ENCODE measurements around the gene CPT1A.
"Not testable (repeated sequence)": the region's sequence is repeated elsewhere in the genome, so short reads cannot be mapped to it uniquely, and the experiment has no call there.

CPT1A gene

DNA sequence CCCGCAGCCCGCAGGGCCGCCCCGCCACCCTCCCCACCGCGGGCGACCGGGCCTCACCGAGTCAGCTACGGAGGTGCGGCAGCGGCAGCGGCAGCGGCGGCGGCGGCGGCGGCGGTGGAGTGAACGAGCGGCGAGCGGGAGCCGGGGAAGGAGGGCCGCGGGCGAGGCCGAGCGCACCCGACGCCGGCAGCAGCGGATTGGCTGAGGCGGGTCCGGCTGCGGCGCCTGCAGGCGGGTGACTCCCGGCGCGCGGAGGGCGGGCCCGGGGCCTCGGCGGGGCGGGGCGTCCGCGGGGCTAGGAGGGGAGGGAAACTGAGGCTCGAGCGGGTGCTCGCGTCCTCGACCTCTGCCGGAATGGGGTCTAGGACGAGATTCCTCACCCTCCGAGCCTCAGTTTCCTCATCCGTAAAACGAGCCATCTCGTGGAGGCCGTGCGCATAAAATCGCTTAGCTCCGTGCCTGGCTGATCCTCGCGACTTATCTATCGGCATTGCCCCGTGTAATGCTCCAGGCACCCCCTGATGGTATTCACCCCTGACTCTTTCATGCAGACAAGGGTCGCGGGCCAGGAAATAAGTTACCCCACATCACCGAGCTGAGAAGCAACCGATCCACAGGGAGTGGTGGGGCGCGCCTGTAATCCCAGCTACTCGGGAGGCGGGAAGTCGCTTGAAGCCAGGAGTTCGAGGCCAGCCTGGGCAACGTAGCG, at the start of gene CPT1A:
Gene CPT1A (minus strand): TSS at position 199 of the 709 bp plus-strand sequence. CDS start 26,442 bp downstream, outside the sequence.
- DNase-seq = peak; percentile 63

DNA sequence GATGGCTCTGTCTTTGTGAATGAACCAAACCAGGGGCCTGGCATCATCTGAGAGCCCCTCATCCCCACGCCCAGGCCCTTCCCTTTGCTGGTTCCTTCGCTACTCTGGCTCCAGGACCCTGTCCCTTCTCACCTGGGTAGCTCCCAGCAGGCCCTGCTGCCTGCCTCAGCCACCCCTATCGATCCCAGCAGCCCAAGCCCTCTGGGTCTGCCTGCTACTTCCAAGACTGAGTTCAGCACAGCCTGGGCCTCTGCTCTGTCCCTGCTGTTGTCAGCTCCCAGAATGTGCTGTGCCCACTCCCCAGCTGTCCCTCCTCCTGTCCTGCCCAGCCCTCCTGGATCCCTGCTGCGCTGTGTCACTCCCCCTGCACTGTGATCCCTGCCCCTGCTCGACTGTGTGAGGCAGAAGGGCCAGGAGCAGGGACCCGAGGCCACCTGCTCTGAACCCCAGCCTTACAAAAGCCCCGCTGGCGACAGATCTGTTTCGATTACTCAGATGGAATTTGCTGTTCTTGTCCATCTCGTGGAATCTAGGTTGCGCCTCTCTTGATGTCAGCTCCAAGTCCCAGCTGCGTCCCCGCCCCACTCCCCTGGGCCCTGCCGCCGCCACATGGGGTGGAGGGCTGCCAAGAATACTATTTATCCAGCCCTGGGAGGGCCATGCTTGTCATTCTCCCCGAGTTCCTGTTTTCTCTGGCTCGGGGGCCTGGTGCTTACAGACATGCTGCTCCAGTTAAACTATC, 48.9 kb upstream of the CPT1A start:
- DNase-seq = no peak

DNA sequence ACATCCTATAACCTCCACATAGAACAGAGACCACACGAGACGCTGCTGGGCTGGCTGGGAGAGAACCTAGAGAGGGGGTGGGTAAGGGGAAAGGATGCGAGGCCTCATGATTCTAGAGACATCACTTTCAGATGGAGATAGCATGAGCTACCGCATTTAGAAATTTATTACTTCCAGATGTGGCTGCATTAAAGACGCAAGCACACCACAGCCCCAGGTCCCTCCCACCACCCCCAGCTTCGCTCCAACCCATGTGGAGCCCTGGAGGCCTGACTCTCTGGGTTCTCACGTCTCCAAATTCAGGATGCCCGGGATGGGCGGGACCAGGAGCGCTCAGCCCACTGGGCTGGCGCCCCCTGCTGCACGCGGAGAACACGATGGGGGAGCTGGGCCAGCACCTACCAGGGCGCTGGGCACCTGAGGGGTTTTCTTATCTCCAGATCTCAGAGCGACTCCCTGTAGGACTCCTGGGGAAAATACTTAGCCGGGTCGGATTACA, 48.3 kb upstream of the CPT1A start:
- DNase-seq = no peak

DNA sequence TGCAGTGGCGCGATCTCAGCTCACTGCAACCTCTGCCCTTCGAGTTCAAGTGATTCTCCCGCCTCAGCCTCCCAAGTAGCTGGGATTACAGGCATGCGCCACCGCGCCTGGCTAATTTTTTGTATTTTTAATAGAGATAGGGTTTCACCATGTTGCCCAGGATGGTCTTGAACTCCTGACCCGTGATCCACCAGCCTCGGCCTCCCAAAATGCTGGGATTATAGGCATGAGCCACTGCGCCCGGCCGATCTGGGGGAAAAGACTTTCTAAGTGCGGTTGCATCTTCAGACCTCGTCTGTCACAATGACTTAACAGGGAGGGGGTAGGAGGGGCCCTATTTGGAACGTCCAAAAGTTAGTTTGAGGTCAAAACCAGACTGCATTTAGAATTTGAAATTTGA, 43.1 kb upstream of the CPT1A start:
- DNase-seq = not testable (repeated sequence)

DNA sequence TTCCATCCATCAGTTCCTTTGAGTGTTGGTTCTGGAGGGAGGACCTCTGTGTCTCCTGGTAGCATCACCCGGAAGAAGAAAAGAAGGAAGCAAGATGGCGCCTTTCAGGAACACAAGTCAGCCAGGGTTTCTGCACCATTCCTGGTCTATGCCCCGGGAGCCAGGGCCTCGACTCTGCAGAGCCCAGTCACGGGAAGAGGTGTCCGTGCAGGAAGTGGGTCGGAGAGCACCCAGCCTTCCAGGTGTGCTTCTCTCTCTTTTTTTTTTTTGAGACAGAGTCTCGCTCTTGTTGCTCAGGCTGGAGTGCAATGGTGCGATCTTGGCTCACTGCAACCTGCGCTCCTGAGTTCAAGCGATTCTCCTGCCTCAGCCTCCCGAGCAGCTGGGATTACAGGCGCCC, 40.7 kb upstream of the CPT1A start:
- DNase-seq = no peak

DNA sequence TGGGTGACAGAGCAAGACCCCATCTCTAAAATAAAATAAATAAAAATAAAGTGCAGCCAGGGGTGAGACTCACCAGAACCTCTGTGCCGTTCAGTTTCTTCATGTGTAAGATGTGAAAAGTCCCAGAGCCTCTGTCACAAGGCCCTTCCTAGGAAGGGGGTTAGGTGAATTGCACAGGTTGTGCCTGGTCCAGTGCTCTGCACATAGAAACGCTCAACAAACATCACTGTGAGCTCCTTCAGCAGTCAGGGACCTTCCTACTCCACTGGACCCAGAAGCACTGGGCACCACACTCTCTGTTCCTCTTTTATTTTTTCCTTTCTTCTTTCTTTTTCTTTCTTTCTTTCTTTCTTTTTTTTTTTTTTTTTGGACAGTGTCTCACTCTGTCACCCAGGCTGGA, 39.6 kb upstream of the CPT1A start:
- DNase-seq = no peak

DNA sequence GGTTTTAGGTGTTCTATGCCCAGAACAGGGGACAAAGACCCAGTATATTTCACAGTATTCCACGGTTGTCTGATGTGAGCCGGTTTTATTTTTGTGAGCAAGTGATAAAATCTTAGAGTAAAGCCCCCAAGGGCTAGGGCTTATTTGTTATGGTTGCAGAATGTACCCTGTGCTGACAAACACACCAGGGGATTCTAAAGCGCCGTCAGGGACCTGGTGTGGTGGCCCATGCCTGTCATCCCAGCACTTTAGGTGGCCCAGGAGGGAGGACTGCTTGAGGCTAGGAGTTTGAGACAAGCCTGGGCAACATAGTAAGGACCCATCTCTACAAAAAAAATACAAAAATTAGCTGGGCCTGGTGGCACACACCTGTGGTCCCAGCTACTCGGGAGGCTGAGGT, 39.1 kb upstream of the CPT1A start:
- no peak for DNase-seq

DNA sequence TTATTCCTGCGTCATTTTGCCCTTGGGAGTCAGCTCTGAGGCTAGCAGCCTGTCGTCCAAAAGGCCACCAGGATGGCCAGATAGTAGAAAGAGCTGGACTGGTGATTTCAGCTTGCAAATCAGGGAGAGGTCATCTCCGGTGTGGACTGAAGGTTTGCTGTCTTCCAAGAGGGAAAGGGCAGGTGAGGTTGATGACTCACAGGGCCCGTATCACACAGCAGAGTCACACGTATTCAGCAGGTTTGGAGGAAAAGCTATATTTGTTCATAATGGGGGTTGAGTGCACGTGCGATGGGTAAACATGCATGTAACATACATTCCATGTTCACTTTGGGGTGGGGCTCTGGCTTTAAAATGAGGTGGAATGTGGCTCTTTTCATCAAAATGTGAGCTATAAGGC, 36.3 kb upstream of the CPT1A start:
- no peak for DNase-seq

DNA sequence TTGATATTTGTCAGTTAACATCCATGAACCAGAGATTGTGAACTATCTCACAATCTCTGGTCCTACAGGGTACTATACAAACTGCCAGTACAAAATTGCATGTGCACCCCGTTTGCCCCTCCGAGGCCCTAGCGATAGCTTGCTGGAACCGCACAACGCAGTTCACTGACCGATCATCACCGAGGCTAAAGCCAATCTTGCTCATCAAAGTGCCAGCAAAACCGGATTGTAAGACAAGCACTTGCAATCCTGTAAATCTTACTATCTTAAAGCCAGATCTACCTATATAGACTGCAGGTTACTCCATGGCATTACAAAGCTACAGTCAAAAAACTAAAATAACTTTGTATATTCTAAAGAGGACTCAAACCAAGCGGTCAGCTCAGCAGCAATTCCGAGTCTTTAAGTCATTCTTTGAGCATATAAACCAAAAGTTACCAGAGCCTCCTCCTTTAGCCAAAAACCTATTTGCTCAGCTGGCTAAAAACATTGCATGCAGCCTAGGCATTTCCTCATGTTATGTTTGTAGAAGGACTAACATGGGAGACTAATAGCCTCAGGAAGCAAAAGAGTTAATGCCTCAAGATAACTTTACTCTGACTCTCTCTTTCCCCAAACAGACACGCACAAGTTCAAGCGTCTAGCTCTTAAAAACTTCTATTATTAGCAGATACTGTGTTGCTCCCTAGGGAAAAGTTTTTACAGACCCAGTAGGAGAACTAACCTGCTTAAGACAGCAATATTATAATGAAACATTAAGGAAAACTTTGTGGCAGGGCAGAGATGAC, 30.7 kb upstream of the CPT1A start:
- DNase-seq = no peak

DNA sequence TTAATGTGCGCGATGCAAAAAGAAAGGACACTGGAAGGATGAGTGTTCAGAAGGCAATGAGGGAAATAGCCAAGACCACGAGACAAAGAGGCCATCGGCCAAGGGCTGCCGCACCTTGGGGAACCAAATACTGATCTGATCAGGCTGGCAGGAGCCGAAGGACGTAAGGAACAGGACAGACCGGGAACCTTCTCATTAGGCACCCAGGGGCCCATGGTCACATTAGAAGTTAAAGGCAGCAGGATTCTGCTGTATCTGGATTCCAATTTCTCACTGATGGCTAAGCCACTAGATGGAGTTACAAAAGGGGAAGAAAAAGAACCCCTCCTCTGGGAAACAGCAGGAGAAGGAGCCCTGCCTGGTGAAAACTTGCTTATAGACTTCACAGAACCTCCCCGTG, 28.8 kb upstream of the CPT1A start:
- DNase-seq = no peak

DNA sequence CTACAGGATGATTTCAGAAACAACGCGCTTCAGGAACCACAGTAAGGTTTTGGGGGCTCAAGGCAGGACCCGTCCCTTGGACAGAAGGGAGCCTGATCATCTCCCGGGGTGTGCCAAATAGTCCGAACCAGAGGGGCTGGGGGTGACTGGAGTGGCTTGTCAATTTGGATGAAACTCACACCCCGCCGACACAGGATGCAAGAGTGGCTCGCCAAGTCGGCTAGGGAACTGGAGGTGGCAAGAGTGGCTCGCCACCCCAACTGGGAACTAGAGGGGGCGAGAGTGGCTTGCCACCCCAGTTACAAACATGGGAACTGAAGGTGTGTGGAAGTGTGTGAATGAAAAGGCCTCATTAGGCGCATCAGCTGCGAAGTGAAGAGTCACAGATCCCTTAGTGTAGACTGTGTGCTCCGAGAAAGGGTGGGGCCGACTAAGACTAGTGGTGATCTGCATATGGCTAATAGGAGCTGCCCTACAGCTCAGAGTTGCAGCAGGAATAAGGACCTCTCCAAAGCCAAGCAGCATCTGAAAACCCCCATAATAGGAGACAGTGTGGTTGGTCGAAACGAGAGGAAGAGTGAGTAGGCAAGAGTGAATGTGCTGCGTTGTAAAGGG, 26.6 kb upstream of the CPT1A start:
- DNase-seq = no peak

DNA sequence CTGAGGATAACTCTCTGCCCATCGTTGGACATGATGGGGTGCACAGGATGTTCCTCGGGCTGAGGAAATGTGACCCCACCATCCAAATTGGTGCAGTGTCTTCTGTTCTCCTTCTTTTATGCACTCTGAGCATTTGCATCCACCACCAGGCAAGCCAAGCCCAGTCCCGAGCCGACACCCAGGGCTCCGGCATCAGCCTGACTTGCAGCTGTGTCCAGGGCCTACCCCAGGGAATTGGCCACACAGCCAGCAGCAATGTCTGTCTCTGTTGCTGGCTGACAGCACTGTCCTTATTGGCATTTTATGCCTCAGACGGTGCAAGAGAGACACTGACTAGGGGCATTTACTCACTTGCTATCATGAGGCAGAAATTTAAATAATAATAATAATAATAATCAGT, 25.4 kb upstream of the CPT1A start:
- no peak for DNase-seq

DNA sequence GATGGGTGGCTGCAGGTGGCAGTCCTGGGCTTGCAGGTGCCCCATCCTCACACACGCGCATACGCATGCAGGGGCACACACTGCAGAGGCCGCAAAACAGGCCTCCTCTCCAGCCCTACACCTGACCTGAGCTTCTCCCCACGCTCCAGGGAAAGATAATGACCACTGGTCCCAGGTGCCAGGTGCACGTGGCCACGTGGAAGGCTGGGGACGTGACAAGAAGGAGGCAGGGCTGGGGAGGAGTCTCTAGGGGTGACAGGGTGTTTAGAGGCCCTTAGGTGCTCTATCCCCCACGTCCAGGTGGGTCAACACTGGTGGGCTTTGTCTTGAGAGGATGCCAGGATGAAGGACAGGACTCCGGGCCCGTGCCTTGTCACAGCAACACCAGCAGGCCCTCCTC, 23.5 kb upstream of the CPT1A start:
- DNase-seq = no peak

DNA sequence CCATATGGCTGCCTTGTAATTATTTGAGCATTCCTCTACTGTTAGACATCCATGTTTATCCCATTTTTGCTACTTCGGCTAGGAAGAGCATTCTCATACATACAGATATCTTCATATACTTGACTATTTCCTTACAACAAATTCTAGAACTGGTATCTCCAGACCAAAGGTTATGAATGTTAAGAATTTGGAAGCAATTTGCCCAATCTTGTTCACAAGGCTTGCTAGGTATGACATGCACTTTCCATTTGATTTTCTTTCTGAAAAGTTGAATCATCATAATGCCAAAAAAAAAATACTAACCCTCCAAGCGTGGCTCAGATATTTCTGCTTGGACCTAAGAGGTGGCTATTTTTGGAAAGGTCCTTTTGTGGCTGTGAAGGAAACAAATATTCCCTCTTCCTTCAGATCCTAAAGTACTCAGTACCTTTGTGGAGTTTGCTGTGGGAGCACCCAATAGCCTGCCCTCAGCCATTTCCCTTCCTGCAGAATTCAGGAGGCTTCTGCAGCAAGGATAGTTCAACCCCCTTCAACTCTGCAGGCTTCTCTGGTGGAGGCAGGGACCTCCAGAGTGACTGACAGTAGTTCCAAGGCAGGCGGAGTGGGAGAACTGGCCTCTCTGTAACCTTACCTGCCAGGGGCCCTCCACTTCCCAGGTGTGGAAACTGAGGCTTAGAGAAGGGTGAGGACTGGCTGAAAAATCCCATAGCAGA, 22.0 kb upstream of the CPT1A start:
- DNase-seq = no peak

DNA sequence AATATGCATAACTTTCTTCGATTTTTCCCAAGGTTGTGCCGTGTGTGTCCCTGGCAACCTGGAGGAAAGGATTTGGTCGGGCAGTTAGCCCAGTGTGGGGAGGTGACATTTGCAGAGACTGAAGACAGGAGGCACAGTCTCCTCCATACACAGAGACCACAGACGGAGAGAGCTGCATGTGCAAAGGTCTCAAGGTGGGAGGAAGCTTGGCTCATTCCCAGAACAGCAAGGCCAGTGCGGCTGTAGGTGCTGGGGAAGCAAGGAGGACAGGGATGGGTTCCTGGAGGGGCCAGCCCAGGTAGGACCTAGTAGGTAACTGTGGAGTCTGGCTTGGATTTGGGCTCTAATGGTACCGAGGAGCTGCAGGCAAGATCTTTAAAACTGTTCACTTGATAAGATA, 20.7 kb upstream of the CPT1A start:
- no peak for DNase-seq

DNA sequence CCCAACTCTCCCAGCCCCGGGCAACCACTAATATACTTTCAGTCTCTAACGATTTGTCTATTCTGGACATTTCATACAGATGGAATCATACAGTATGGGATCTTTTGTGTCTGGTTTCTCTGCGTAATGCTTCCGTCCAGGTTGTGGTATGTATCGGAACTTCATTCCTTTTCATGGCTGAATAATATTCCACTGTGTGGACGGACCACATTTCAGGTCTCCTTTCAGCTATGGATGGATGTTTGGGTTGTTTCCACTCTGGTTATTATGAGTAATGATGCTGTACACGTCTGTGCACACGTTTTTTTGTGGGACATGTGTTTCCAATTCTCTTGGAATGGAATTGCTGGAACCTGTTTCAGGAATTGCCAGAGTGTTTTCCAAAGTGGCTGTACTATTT, 17.4 kb upstream of the CPT1A start:
- DNase-seq = no peak

DNA sequence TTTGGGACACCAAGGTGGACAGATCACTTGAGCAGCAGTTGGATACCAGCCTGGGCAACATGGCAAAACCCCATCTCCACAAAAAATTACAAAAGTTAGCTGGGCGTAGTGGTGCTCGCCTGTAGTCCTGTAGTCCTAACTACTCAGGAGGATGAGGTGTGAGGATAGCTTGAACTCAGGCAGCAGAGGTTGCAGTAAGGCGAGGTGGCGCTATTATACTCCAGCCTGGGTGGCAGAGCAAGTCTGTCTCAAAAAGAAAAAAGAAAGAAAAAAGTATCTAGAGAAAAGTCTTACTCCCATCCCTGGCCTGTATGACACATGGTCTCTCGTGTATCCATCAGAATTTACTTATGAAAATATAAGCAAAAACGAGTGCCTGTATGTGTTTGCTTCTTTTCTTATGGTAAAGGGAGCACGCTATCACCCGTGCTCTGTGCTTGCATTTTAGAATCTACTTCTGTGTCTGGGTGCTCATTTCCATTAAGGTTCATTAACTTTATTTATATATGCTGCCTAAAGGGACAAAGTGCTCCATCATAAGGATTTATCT, 15.4 kb upstream of the CPT1A start:
- DNase-seq = no peak

DNA sequence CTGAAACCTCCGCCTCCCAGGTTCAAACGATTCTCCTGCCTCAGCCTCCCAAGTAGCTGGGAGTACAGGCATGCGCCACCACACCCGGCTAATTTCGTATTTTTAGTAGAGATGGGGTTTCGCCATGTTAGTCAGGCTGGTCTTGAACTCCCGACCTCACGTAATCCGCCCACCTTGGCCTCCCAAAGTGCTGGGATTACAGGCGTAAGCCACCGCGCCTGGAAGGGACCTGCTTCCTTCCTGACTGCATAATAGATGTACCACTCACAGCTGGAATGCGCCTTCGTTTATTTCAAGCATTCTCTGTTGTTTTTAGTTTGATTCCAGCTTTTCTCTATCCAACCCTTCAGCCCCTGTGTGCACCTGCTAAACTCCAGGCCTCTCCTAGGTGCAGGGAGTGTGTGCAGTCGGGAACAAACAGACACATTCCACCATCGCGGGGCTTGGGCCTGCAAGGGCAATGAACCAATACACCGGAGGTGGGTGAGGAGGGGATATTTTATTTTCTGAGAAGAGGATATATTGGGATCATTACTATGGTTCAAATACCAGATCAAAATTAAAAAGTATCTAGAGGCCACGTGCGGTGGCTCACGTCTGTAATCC, 14.8 kb upstream of the CPT1A start:
- DNase-seq = not testable (repeated sequence)

DNA sequence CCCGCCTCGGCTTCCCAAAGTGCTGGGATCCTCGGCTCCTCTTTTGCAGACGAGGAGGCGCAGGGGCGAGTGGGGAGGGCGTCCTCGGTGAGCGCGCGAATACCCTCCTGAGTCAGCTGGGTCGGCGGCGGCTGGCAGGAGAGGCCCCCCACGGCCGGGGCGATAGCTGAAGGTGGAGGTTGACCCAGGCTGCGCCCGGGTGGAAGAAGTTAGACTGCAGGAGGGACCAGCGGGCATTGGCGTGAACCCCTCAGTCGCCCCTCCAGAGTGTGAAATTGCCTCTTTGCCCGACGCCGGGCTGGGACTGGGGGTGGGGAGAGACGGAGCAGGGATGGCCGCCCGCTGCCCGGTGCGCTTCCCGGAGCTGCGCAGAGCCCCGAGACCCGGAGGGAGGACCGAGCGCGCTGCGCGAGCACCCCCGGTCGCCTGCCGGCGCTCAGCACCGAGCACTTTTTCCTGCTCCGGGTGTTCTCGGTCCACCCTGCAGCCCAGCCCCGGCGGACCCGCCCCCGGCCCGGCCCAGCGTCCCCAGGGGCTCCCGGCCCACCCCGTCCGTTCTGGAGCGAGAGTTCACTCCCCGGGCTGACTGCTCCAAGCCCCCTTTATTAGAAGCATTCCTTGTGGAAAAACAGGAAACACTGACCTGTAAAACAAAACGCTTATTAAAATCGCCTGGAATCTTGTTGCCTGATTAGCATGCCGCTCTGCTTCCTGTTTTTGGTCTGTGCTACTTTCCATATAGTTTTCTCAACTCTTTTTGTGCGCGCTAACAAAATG, 13.7 kb upstream of the CPT1A start:
- DNase-seq = peak; percentile 25

DNA sequence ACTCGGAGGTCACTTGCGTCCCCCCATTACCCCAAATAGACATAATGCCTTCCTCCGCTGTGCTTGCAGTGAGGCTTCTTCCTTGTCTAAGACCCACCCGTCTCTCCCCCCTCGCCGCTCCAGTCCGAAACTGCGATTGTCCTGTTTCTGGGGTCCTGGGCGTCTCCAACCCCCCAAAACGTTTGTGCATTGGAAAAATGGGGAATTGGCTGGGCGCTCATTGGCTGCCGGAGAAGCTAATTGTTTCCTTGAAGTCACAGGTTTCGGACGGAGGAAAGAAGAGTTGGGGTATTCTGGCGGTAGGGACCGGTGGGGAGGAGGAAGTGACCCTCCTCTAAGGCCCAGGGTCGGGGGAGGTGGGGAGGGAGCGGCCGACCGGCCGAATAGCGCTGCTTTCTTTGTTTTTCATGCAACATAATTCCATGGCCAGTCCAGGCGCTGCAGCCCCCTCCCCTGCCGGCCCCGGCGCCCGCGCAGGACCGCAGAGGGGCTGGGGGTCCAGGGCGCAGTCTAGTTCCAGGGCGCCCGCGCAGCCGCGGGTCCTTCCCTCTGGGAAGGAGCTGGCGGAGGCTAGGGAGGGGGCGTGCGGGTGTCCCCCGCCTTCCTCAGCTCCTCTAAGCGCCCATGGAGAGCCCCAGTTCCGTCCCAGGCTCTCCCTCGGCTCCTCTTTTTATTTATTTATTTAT, 12.7 kb upstream of the CPT1A start:
- DNase-seq = no peak
